Measurements from ENCODE around the gene THSD1.

THSD1 gene

DNA sequence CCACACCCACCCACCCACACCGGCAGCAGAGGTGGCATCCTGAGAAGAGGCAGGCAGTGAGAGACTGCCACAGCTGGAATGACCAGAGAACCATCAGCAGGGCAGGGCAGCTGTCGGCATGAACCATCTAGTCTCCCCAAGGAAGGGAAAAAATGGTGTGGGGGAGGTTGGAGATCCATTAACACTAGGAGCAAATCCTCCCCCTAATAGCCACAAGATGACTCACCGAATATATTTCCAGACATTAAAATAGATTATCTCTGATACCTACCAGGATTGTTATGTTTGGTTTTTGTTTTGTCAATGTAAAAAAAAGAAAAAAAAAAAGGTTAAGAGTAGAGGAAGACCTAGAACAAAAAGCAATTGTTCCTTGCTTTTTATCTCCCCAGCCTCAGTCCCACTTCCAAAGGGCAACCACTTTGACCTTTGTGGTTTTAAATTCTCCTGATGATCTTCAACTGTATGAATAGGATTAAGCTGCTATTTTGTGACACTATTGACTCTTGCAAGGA lies 34.2 kb downstream of the THSD1 start:
- TF ChIP-seq SIN3A (IDR thresholded peaks at IDR 0.05; ENCODE audit: borderline replicate concordance, insufficient read depth, low read length) (no peak), POLR2AphosphoS5 (IDR thresholded peaks at IDR 0.05; ENCODE audit: low read depth, low read length) (no peak), REST (IDR thresholded peaks at IDR 0.05; ENCODE audit: insufficient read depth in 1 of 2, low read depth in 2 of 2, low read length in 2 of 2) (no peak), FOXP2 (optimal IDR thresholded peaks at IDR 0.05; ENCODE audit: borderline replicate concordance, extremely low read depth, extremely low read length, insufficient read depth) (no peak), TAF1 (IDR thresholded peaks at IDR 0.05; ENCODE audit: borderline replicate concordance, insufficient read depth, low read length) (no peak)

DNA sequence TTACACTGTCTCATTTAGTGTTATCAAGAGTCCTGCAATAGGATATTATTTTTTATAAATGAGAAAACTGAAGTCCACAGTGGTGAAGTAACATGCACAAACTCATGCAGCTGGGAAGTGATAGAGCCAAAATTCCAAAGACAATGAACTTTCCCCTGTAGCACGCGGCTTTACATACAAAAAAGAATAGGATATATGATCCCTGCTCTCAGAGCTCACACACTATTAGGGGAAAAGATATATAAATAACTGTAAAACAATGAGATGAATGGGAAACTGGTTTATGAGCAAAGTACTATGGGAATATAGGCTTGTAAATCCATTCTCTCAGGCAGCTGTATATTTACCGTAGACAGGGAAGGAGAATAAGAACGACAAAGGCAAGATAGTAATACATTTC lies 39.7 kb downstream of the THSD1 start:
- no peak for TF ChIP-seq FOXP2 (optimal IDR thresholded peaks at IDR 0.05; ENCODE audit: borderline replicate concordance, extremely low read depth, extremely low read length, insufficient read depth)
- TF ChIP-seq TAF1 (IDR thresholded peaks at IDR 0.05; ENCODE audit: borderline replicate concordance, insufficient read depth, low read length) = no peak
- TF ChIP-seq POLR2AphosphoS5 (IDR thresholded peaks at IDR 0.05; ENCODE audit: low read depth, low read length) = no peak
- no peak for TF ChIP-seq REST (IDR thresholded peaks at IDR 0.05; ENCODE audit: insufficient read depth in 1 of 2, low read depth in 2 of 2, low read length in 2 of 2)

- TF ChIP-seq TAF1 (IDR thresholded peaks at IDR 0.05; ENCODE audit: borderline replicate concordance, insufficient read depth, low read length) (no peak), FOXP2 (optimal IDR thresholded peaks at IDR 0.05; ENCODE audit: borderline replicate concordance, extremely low read depth, extremely low read length, insufficient read depth) (no peak), SIN3A (IDR thresholded peaks at IDR 0.05; ENCODE audit: borderline replicate concordance, insufficient read depth, low read length) (no peak), REST (IDR thresholded peaks at IDR 0.05; ENCODE audit: insufficient read depth in 1 of 2, low read depth in 2 of 2, low read length in 2 of 2) (no peak), POLR2AphosphoS5 (IDR thresholded peaks at IDR 0.05; ENCODE audit: low read depth, low read length) (no peak)
Measured at GRCh38 chr13:52361225-52361624, 44.7 kb downstream of the THSD1 start.

GRCh38 chr13:52359534-52359933 lies 46.4 kb downstream of the THSD1 start:
- no peak for TF ChIP-seq REST (IDR thresholded peaks at IDR 0.05; ENCODE audit: insufficient read depth in 1 of 2, low read depth in 2 of 2, low read length in 2 of 2)
- TF ChIP-seq FOXP2 (optimal IDR thresholded peaks at IDR 0.05; ENCODE audit: borderline replicate concordance, extremely low read depth, extremely low read length, insufficient read depth) = no peak
- TF ChIP-seq SIN3A (IDR thresholded peaks at IDR 0.05; ENCODE audit: borderline replicate concordance, insufficient read depth, low read length) = no peak
- TF ChIP-seq POLR2AphosphoS5 (IDR thresholded peaks at IDR 0.05; ENCODE audit: low read depth, low read length) = no peak
- no peak for TF ChIP-seq TAF1 (IDR thresholded peaks at IDR 0.05; ENCODE audit: borderline replicate concordance, insufficient read depth, low read length)

DNA sequence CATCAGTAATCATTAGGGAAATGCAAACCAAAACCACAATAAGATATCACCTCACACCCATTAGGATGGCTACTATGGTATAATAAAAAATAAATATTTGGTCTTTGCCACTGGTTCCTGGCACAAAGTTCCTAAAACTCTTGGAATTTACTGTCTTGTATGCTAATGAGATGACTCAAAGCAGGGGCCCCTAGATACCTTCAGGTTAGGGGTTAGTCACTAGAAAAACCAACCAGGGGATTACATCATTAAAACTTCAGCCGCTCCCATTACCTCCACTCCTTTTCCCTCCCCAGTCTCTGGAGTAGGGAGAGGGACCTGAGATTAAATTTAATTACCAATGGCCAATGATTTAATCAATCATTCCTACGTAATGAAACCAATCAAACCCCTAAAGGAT lies 49.6 kb downstream of the THSD1 start:
- TF ChIP-seq FOXP2 (optimal IDR thresholded peaks at IDR 0.05; ENCODE audit: borderline replicate concordance, extremely low read depth, extremely low read length, insufficient read depth) = no peak
- TF ChIP-seq SIN3A (IDR thresholded peaks at IDR 0.05; ENCODE audit: borderline replicate concordance, insufficient read depth, low read length) = no peak
- TF ChIP-seq REST (IDR thresholded peaks at IDR 0.05; ENCODE audit: insufficient read depth in 1 of 2, low read depth in 2 of 2, low read length in 2 of 2) = no peak
- no peak for TF ChIP-seq POLR2AphosphoS5 (IDR thresholded peaks at IDR 0.05; ENCODE audit: low read depth, low read length)
- TF ChIP-seq TAF1 (IDR thresholded peaks at IDR 0.05; ENCODE audit: borderline replicate concordance, insufficient read depth, low read length) = no peak

Data from PFSK-1 (cell line).